NK-92 (cell line): Measurements from ENCODE around the gene PANK4.

Experiments
- DNase-seq: peaks from one replicate; lab custom pipeline; 2025; ENCODE audit not compliant: unreplicated experiment; lab: John Stamatoyannopoulos, UW

PANK4 gene

GRCh38 chr1:2530513-2531361, 4.3 kb upstream of the PANK4 start:
- no peak for DNase-seq

GRCh38 chr1:2529784-2530512, 3.6 kb upstream of the PANK4 start, which contains the start of gene HES5:
Gene HES5, minus strand, starts transcription at chr1:2530263. Its CDS starts 99 bp downstream, at chr1:2530164.
- no peak for DNase-seq

GRCh38 chr1:2528966-2529783, 2.8 kb upstream of the PANK4 start:
- DNase-seq: no peak

GRCh38 chr1:2528611-2528965, 2.2 kb upstream of the PANK4 start:
- DNase-seq: no peak

- DNase-seq: no peak
These were observed 1.6 kb upstream of the PANK4 start for GRCh38 chr1:2528016-2528415.

GRCh38 chr1:2527556-2527860, 1.1 kb upstream of the PANK4 start:
- no peak for DNase-seq

- no peak for DNase-seq
These were observed 594 bp upstream of the PANK4 start for GRCh38 chr1:2526824-2527555.

- no peak for DNase-seq
These were observed 850 bp downstream of the PANK4 start for GRCh38 chr1:2525572-2525919.

GRCh38 chr1:2523891-2524609, 2.3 kb downstream of the PANK4 start:
- DNase-seq: no peak

- no peak for DNase-seq
These were observed 3.1 kb downstream of the PANK4 start for GRCh38 chr1:2523191-2523890.

- DNase-seq: no peak
These were observed 4.2 kb downstream of the PANK4 start for GRCh38 chr1:2522230-2522629.

- no peak for DNase-seq
These were observed 5.6 kb downstream of the PANK4 start for GRCh38 chr1:2520806-2521205.

GRCh38 chr1:2520206-2520605, 6.2 kb downstream of the PANK4 start:
- no peak for DNase-seq

- DNase-seq: no peak
These were observed 6.7 kb downstream of the PANK4 start for GRCh38 chr1:2519729-2520128.

- DNase-seq: no peak
These were observed 7.2 kb downstream of the PANK4 start for GRCh38 chr1:2519029-2519685.

GRCh38 chr1:2518528-2518927, 7.9 kb downstream of the PANK4 start:
- DNase-seq: no peak

GRCh38 chr1:2517966-2518365, 8.4 kb downstream of the PANK4 start:
- no peak for DNase-seq

GRCh38 chr1:2516946-2517345, 9.4 kb downstream of the PANK4 start:
- no peak for DNase-seq

- no peak for DNase-seq
These were observed 10.3 kb downstream of the PANK4 start for GRCh38 chr1:2516124-2516523.

GRCh38 chr1:2515763-2516080, 10.7 kb downstream of the PANK4 start:
- no peak for DNase-seq
